HG03469 (cell line): ENCODE results near the gene VCL.
"Not testable (repeated sequence)": the region's sequence is repeated elsewhere in the genome, so short reads cannot be mapped to it uniquely, and the experiment has no call there.

ENCODE experiments used
- ATAC-seq: cut with Tn5 transposase; IDR thresholded peaks from one replicate; pipeline ENCODE4 v1.9.1; 2021; ENCODE audit warnings: mild to moderate bottlenecking, moderate library complexity, moderate number of reproducible peaks; ENCODE audit not compliant: unreplicated experiment

VCL gene

GRCh38 chr10:74099420-74099819 is 101.5 kb downstream of the VCL start:
- no peak for ATAC-seq

GRCh38 chr10:74099836-74100235 is 101.9 kb downstream of the VCL start:
- no peak for ATAC-seq

GRCh38 chr10:74103560-74104258 is 105.8 kb downstream of the VCL start:
- ATAC-seq, result no peak

GRCh38 chr10:74104480-74104879 is 106.6 kb downstream of the VCL start:
- no peak for ATAC-seq

GRCh38 chr10:74104996-74105395 is 107.1 kb downstream of the VCL start:
- ATAC-seq, result no peak

GRCh38 chr10:74107391-74107790 is 109.5 kb downstream of the VCL start:
- ATAC-seq, result no peak

GRCh38 chr10:74109452-74109851 is 111.5 kb downstream of the VCL start:
- no peak for ATAC-seq

- ATAC-seq, result no peak
These were observed 112.2 kb downstream of the VCL start for GRCh38 chr10:74110120-74110519.

GRCh38 chr10:74111799-74112198 is 113.9 kb downstream of the VCL start:
- ATAC-seq, result no peak

GRCh38 chr10:74113546-74113945 is 115.6 kb downstream of the VCL start:
- ATAC-seq, result no peak

GRCh38 chr10:74114041-74114448 is 116.1 kb downstream of the VCL start:
- ATAC-seq, result no peak

- ATAC-seq, result no peak
These were observed 119.8 kb downstream of the VCL start for GRCh38 chr10:74117738-74118137.

GRCh38 chr10:74118804-74119203 is 120.9 kb downstream of the VCL start:
- no peak for ATAC-seq

- no peak for ATAC-seq
These were observed 123.0 kb downstream of the VCL start for GRCh38 chr10:74120911-74121310.

GRCh38 chr10:74121368-74121767 is 123.5 kb downstream of the VCL start:
- no peak for ATAC-seq

GRCh38 chr10:74122060-74122459 is 124.1 kb downstream of the VCL start:
- no peak for ATAC-seq

- no peak for ATAC-seq
These were observed 125.2 kb downstream of the VCL start for GRCh38 chr10:74123081-74123480.

- ATAC-seq, result no peak
These were observed 136.3 kb downstream of the VCL start for GRCh38 chr10:74133923-74134820.

- ATAC-seq, result no peak
These were observed 137.5 kb downstream of the VCL start for GRCh38 chr10:74135452-74135851.

GRCh38 chr10:74137992-74138391 is 140.1 kb downstream of the VCL start:
- no peak for ATAC-seq

GRCh38 chr10:74138596-74138995 is 140.7 kb downstream of the VCL start:
- not testable (repeated sequence) for ATAC-seq

- no peak for ATAC-seq
These were observed 142.1 kb downstream of the VCL start for GRCh38 chr10:74139981-74140380.
